ENCODE measurements around the gene ILK.

The ILK gene

GRCh38 chr11:6606471-6607189, 3.1 kb downstream of the ILK start:
- peak; percentile 89 for DNase-seq (ENCODE audit: low read depth)

GRCh38 chr11:6607190-6607795, 3.7 kb downstream of the ILK start:
- no peak for DNase-seq (ENCODE audit: low read depth)

GRCh38 chr11:6608011-6608410, 4.4 kb downstream of the ILK start:
- no peak for DNase-seq (ENCODE audit: low read depth)

- no peak for DNase-seq (ENCODE audit: low read depth)
Measured at GRCh38 chr11:6608726-6609501, 5.3 kb downstream of the ILK start.

GRCh38 chr11:6609502-6610015, 6.0 kb downstream of the ILK start:
- DNase-seq (ENCODE audit: low read depth), result no peak

GRCh38 chr11:6610591-6610990, 7.0 kb downstream of the ILK start:
- DNase-seq (ENCODE audit: low read depth), result no peak

- no peak for DNase-seq (ENCODE audit: low read depth)
Measured at GRCh38 chr11:6611092-6611962, 7.8 kb downstream of the ILK start.

GRCh38 chr11:6611963-6612212, 8.3 kb downstream of the ILK start:
- no peak for DNase-seq (ENCODE audit: low read depth)

- DNase-seq (ENCODE audit: low read depth), result peak; percentile 85
Measured at GRCh38 chr11:6612213-6613041, 8.9 kb downstream of the ILK start, which contains the start of gene TAF10. TAF10 (minus strand) TSS chr11:6612216; CDS start chr11:6612189, 27 bp downstream.

- DNase-seq (ENCODE audit: low read depth), result no peak
Measured at GRCh38 chr11:6613496-6613895, 9.9 kb downstream of the ILK start.

- DNase-seq (ENCODE audit: low read depth), result no peak
Measured at GRCh38 chr11:6614446-6614845, 10.9 kb downstream of the ILK start.

- no peak for DNase-seq (ENCODE audit: low read depth)
Measured at GRCh38 chr11:6615046-6615445, 11.5 kb downstream of the ILK start.

- DNase-seq (ENCODE audit: low read depth), result no peak
Measured at GRCh38 chr11:6615882-6616585, 12.5 kb downstream of the ILK start.

- DNase-seq (ENCODE audit: low read depth), result no peak
Measured at GRCh38 chr11:6616596-6617250, 13.1 kb downstream of the ILK start.

GRCh38 chr11:6617315-6617781, 13.8 kb downstream of the ILK start:
- no peak for DNase-seq (ENCODE audit: low read depth)

GRCh38 chr11:6618117-6619003, 14.8 kb downstream of the ILK start:
- no peak for DNase-seq (ENCODE audit: low read depth)

GRCh38 chr11:6619004-6619745, 15.6 kb downstream of the ILK start, which contains the start of gene TPP1:
TPP1 (minus strand) TSS chr11:6619422; CDS start chr11:6619400, 22 bp downstream.
- peak; percentile 68 for DNase-seq (ENCODE audit: low read depth)

GRCh38 chr11:6620636-6621035, 17.1 kb downstream of the ILK start:
- DNase-seq (ENCODE audit: low read depth), result no peak

Data from CMK (cell line).